ENCODE results near the gene SNRPD2. TPM values are rescaled to one million over a fixed set of nuclear protein-coding genes. Genes with fewer than 3 reads are reported as not detected.

The SNRPD2 gene
- total RNA-seq, 1 experiment from 2014 or later = 793 TPM

- Histone ChIP-seq H3K4me2 (ENCODE audit: insufficient read depth, insufficient read length, low read length) (peak overlapping the region; percentile 20), H2BK12ac (ENCODE audit: insufficient read length, low read depth, low read length) (no peak overlapping the region), H4K5ac (ENCODE audit: insufficient read length, low read depth, low read length) (no peak overlapping the region), H2BK15ac (ENCODE audit: low read depth, low read length) (no peak overlapping the region), H4K8ac (replicated peaks; ENCODE audit: insufficient read length, low read depth, low read length) (no peak overlapping the region), H3K27ac (ENCODE audit: insufficient read length, low read depth, low read length) (no peak overlapping the region), H3K23ac (ENCODE audit: insufficient read length, low read depth, low read length) (no peak overlapping the region), H3K4ac (ENCODE audit: low read depth, low read length) (no peak overlapping the region), H3T11ph (ENCODE audit: low read length) (no peak overlapping the region), H3K27me3 (ENCODE audit: insufficient read depth, low read length) (no peaks in the 10 kb centered on the region), H3K79me1 (ENCODE audit: insufficient read depth, low read depth, low read length, poor library complexity, severe bottlenecking) (no peaks in the 10 kb centered on the region), H2BK5ac (ENCODE audit: insufficient read length, low read length) (no peak overlapping the region), H3K56ac (ENCODE audit: insufficient read length, low read depth, low read length) (no peak overlapping the region), H3K18ac (ENCODE audit: insufficient read length, low read depth, low read length) (no peak overlapping the region), H3K9ac (ENCODE audit: extremely low read depth, insufficient read length, low read length) (no peak overlapping the region), H3K14ac (ENCODE audit: insufficient read depth, low read length) (no peak overlapping the region), H3K79me2 (ENCODE audit: insufficient read depth, low read length) (no peaks in the 10 kb centered on the region), H3K4me1 (ENCODE audit: insufficient read depth, low read length) (no peaks in the 10 kb centered on the region), H2AK5ac (ENCODE audit: insufficient read length, low read length) (no peak overlapping the region), H2AFZ (ENCODE audit: low read length) (no peak overlapping the region), H3K23me2 (ENCODE audit: insufficient read length, low read depth, low read length, poor library complexity, severe bottlenecking) (peaks cover 11% of the 10 kb centered on the region), H3K9me3 (ENCODE audit: control insufficient read depth, low read depth, low read length) (no peaks in the 10 kb centered on the region), H4K91ac (ENCODE audit: insufficient read length, low read depth, low read length) (no peak overlapping the region), H2BK20ac (ENCODE audit: low read depth, low read length, poor library complexity, severe bottlenecking) (no peak overlapping the region), H2BK120ac (ENCODE audit: low read depth, low read length, poor library complexity, severe bottlenecking) (no peak overlapping the region), H4K20me1 (ENCODE audit: control insufficient read depth, insufficient read depth, insufficient read length) (no peaks in the 10 kb centered on the region)
- peaks cover 32% of the 10 kb centered on the region for H3K27me3 Mint-ChIP-seq (ENCODE audit: low read depth)
- peaks cover 13 to 23% (median 20%) of the 10 kb centered on the region in 3 experiments for H3K36me3 Mint-ChIP-seq (ENCODE audit: insufficient read depth in 1 of 3, low read depth in 3 of 3)
- H3K4me3 Mint-ChIP-seq = peak overlapping the region; percentile 53 to 73
- H3K27ac Mint-ChIP-seq = peak overlapping the region in 1 of 3 experiments; percentile 59; a peak in 1 of 7 replicates
- peak; percentile 99 for TF ChIP-seq CTCF (conservative IDR thresholded peaks at IDR 0.05)
- peak; percentile 94 for DNase-seq
- no peaks in the 10 kb centered on the region for H3K9me3 Mint-ChIP-seq
- no CpG with 5 or more reads among the region's 51 CpGs for WGBS (ENCODE audit: extremely low coverage, insufficient read length, low lambda C conversion rate)
- H3K4me1 Mint-ChIP-seq = peaks cover 7 to 19% of the 10 kb centered on the region in 2 experiments
These were observed 10.2 kb downstream of the SNRPD2 start for GRCh38 chr19:45681391-45682015.

Data from H9 (cell line).